Eye (tissue), 1 donor: ENCODE data around the gene CBLB.

Source experiments
- DNase-seq: peaks from one replicate; pipeline ENCODE4 v3.0.0-alpha.2; 2015

Gene CBLB

DNA sequence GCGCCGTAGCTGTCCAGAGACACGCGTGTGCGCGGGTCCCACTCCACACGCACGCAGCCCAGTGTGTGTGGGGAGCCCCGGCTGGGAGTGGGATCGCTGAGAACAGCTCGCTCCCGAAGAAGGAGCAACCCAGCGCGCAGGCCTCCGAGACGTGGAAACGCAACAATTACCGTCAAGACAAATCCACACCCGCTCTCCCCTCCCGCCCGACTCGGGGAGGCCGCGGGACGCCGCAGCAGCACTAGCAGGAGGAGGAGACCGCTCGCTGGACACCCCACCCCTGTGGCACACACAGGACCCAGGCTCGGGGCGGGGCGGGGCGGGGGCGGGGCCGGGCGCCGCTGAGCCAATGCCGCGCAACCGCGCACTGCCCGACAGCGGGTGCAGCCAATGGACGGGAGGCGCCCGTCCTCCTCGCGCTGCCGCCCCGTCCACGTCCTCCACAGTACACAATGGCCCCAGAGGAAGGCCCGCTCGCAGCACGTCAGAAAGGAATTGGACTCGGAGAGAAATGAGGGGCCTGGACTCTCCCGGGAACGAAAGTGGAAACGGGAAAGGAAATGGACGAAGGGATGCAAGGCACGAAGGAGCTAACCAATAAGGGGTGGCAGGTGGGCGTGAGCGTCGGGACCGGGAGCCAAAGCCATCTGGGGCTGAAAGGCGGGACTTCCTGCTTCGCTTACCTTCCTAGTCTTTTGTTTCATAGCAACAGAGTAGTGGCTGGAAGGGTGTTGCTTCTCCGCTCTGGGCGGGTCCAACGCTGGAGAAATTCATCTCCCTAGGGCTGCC is at the start of gene CBLB:
Gene CBLB (minus strand): TSS at position 271 of the 789 bp plus-strand sequence. CDS start 1,435 bp downstream, outside the sequence.
- peak; percentile 98 for DNase-seq

DNA sequence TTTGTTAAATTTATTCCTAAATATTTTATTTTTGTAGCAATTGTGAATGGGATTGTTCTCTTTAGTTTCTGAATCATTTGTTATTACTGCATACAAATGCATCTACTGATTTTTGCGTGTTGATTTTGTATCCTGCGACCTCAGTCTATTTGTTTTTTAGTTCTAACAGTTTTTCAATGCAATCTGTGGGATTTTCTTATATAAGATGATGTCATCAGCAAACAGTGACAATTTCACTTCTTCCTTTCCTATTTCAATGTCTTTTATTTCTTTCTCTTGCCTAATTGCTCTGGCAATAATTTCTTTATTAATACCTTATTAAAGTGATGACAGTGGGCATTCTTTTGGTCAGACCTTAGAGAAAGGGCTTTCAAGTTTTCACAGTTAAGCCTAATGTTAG is 48.0 kb upstream of the CBLB start:
- no peak for DNase-seq

DNA sequence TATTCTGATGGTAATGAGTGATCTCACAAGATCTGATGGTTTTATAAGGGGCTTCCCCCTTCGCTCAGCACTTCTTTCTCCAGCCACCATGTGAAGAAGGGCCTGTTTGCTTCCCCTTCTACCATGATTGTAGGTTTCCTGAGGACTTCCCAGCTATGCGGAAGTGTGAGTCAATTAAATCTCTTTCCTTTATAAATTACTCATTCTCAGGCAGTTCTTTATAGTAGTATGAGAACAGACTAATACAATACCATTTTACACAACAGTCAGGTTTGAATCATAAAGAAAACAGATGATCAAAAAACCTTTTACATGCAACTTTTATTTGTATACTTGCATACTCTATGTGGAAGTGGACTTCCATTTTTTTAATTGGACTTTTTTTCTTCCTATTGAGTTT is 46.7 kb upstream of the CBLB start:
- DNase-seq = no peak

DNA sequence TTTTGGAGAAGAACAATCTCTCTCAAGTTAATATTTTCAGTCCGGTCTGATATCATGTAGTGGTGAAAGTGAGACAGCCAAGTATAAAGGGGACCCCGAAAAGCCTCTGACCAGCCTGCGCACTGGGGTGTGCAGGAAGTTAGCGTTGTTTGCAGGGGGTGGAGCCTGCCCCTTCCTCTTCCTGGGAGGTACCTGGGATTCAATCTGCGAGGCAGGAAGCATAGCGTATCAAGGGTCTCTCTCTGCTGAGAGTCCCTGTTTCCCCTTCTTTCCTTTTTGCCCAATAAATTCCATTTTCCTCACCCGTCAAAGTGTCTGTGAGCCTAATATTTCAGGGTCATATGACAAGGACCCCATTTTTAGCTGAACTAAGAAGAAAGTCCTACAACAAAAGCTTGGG is 44.8 kb upstream of the CBLB start:
- no peak for DNase-seq

DNA sequence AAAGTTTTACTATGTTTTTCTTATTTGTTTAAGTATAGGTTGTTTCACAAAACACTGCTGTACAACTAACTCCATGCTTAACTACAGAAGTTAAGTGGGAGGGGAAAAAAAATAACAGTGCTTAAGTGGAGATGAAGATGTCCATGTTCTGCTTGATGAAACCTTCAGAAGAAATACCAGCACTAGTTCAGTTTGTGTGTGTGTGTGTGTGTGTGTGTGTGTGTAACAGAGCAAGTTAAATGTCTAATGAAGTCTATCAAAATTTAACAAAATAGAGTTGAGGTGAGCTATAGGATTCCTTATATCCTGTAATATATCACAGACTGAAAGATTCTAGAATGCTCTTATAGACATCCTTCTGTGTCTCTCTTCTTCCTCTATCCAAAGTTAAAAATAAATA is 44.1 kb upstream of the CBLB start:
- DNase-seq = no peak

DNA sequence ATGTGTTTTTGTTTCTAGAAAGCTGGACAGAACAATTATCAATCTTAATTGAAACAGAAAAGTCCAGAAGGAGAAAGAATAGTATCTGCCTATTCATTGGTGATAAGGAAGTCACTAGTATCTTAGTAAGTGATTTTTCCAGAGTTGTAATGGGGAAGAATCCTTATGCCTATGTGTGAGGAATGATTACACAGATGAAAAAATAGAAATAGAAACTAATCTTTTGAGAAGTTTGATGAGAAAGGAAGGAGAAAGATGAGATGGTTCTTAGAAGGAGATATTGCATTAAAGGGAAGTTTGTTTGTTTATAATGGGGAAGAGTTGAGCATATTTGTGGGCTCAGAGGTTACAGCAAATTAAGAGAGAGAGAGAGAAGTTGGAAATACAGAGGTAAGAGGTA is 42.7 kb upstream of the CBLB start:
- no peak for DNase-seq

DNA sequence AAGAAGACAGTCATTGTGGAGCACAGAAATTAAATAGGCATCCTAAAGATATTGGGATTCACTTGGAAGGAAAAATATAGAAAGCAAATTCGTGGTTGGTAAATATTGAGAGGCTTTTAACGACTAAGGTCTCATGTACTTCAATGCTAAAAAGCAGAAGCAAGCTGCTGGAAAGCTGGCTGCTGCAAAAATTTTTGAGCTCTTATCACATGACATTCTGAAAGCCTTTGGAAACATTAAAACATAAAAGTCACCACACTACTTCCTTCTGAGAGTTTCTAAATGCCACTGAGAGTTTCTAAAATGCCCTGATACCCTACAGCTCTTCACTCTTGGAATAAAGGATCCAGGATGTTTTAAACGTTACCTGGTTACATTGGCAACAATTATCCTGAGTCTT is 39.0 kb upstream of the CBLB start:
- DNase-seq = no peak

DNA sequence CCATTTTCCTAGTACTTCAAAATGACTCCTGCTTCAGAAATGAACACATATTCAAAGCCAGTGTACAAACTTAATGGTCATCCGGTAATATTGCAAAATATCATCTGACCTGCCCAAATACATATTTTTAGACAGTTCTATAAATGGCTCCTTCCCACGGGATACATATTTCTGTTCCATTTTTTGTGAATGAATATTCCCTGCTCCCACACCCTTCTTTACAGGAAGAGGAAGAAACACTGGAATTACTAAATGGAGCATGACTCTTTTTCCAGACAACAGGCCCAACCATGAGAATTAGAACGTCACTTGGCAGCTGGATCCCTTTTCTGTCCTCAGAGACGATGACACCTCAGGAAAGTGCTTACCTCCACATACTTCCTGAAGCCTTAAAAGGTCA is 38.0 kb upstream of the CBLB start:
- DNase-seq = peak; percentile 7

DNA sequence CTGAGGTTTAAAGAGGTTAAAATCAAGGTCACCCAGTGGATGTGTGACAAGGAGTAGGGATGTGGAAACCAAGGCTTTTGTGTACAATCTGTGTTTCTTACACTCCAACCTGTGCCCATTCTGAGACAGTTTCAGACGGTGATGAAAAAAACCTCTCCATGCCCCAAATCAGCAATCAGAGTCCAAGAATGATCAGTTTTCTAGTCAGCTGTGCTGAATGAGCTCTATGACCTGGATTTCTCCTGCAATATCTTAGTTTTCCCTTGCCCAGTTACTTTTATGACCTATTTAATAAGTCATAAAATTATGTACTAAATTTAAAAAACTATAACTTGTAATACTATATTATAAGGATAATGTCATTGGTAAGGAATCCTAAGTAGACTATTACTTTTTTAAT is 37.5 kb upstream of the CBLB start:
- no peak for DNase-seq

DNA sequence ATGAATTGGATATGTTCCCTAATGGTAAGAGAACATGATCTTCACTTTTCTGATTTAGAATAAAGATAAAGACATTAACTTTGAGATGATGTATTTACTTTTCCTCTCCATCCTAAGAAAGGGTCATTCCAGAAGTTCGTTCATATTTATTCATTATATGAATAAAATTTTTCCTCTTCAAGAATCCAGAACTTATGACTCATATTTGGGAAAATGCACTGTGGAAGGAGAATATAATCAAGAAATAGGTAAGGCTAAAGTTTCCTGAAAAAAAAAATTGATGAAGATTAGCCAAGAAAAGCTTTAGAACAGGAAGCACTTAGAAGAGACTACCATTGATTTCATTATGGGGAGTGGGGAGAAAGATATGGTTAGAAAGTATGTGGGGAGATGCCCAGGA is 36.5 kb upstream of the CBLB start:
- no peak for DNase-seq

DNA sequence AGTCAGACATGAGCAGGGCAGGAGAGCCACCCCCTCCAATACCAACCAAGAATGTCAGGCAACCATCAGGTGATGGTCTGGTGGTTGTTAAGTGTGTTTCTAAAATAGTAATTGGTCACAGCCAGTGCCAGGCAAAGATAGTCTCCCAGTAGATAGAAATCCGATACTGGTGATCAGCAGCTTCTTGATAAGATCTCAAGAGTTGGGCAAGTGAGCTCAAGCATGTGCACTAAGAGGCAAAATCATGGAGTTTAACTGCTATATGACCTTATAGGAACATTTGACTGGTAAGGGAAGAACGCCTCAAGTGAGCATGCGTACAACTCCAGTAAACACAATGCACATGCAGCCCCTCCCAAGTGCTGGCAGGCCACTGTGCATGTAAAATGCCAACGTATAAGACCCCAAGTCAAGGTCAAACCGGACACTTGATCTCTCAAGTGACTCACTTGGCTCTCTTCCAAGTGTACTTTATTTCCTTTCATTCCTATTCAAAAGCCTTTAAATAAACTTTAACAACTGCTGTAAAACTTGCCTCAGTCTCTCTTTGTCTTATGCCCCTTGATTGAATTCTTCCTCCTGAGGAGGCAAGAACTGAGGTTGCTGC is 36.0 kb upstream of the CBLB start:
- no peak for DNase-seq

DNA sequence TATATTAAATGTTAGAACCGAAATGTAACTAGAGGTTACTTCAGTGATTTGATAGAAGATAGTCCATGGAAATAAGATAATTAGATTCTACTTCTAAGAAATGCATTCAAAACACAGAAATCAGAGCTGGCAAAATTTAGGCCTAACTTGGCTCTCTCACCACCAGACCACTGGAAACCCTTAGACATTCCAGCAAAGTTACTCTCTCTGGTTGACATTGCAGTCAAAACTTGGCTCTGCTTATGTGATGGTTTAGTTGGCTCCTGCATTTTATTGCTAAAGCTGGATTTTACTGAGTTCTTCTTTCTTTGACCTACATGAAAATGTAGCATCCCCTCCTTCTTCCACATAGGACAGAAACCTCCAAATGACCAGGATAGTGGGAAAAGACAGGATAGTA is 35.4 kb upstream of the CBLB start:
- DNase-seq = no peak

DNA sequence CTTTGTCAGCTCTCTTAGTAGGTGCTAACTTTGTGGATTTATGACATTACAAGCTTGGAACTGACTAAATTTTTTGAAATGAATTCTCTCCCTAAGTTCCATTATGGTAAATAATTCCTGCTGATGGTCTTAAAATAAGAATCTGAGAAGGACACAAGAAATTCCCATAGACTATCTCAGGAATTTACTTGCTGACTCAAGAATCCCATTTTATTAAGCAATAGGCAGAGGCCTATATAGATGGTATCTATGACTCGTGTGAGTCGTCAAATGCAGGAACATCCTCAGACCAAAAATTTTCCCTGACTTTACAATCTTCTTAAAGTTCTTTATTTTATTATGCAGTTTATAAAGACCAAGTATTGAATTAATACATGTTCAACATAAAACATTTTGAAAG is 30.7 kb upstream of the CBLB start:
- DNase-seq = no peak

DNA sequence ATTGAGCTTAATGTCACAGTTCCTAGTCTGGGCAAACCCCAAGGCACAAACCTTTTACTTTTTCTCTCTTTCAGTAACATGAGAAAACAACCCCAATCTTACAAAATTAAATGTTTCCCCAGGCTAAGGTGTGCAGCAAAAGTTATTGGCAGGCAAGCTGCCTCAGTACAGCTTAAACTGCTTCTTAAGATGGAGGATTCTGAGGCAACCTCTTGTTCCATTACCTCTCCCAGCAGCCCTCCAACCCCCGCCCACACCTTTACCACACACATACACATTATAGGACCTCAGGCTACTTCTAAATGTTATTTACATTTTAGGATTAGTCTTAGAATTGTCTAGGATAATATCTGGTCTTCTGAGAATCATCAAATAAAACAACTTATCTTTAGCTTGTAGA is 22.3 kb upstream of the CBLB start:
- no peak for DNase-seq

DNA sequence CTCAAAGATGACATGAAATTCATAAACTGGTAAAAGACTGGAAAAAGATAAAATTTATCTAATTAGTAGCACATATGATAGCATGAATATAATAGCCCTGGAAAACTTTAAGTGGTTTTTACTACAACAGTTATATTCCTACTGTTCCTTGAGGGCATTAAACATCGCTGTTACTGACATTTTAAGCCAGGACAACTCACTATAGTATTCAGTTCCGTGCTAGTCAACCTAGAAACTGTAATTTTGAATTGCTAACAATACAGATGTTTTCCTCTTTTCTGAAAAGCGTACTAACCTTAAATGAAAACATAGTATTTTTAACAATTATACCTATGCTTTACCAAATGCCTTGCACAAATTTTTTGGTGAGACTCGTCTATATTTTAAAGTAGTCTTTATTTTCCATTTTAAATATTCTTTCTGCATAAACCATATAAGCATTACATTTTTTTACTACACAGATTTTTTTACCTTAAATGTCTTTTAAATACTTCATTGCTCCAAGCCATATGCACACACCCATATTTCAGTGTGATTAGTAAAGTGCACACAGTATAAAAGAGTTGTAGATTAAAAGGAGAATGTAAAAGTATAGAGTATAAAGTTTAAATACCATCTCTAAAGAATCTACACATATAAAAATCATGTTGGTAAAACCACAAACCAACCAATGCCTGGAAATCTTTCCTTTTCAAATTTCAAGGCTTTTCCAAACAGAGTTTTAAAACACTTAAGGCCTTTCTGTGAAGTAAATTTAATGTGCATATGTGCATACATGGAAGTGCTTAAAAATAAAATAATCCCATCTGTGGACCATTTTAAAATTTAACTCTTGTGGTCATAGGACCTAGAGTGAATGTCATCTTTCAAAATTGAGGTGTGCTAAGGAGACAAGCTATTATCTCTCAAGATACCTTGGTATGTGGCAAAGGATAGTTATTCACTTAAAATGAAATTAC is 20.1 kb upstream of the CBLB start:
- DNase-seq = no peak

DNA sequence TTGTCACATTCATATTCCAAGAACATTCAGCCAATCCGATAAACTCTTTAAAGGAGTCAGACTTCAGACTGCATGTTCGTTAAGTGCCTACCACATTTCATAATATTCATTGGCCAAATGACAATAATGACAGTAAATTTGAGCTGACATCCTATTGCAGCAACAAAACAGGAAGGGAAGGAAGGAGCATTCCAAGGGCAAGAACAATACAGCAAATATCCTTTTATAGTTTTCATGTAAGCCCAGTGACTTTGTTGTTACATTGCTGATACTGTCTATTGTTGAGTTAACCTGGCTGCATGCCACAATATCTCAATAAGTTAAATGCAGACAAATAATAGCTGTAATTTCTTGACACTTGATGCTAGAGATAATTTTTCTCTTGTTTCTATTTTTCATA is 16.4 kb upstream of the CBLB start:
- DNase-seq = no peak

DNA sequence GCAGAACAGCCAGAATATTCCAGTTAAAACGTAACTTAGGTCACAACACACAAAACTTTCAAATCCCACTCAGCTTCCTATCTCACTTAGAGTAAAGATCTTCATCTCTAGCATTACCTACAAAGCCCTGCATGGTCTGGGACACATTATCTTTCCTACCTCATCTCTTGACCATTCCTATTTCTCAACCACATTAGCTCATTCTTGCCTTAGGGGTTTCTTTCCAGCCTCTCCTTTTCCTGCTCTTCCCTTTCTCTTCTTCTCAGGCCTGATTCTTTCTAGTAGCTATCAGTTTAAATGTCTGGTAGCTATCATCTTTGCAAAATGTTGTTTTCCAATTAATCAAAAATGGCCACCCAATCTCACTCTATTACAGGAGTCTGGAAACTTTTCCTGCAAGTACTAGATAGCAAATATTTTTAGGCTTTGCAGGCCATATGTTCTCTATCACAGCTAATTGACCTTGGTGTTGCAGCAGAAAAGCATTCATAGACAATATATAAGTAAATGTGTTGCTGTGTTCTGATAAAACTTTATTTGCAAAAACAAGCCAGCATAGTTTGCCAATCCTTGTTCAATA is 15.1 kb upstream of the CBLB start:
- DNase-seq = no peak

DNA sequence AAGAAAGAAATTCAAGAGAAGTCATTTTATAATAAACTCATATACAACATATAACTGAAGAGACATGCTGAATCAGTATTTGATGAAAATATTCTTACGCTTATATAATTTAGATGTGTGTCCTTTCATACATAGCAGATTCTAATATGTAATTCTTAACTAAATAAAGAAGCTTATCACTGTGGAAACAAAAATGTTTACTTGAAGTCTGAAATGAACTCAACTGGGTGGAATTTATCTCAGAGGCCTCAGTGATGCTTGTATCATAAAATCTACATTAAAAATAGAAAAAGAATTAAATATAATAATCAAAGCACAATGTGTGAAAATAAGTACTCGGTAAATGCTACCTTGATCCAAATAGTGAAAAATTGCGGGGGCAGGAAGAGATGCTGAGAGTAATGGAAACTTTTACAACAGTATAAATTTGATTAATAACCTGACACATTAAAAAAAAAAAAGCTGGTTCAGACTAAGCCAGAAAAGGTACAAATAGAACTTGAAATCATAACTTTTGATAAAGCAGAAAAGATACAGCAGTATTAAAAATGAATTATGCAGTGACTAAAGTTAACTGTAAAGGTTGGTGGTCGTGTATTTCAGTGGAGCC is 12.0 kb upstream of the CBLB start:
- no peak for DNase-seq

DNA sequence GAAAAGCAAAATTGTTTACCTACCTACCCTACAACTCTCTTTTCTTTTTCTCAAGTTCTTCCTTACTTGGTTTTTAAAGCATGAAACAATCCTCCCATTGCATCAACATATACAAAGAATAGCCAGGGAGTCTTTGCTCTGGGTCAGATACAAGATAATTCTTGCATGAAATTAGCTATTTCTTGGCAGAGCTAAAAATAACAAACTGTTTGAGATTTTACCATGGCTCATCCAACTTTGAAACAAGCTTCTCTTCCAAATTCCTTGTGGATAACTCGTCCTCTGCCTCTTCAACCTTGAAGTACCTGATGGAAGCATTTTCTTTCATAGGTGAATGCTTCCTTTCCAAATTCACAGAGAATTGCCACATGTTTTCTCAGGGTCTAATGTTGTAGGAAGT is 9.2 kb upstream of the CBLB start:
- DNase-seq = no peak

DNA sequence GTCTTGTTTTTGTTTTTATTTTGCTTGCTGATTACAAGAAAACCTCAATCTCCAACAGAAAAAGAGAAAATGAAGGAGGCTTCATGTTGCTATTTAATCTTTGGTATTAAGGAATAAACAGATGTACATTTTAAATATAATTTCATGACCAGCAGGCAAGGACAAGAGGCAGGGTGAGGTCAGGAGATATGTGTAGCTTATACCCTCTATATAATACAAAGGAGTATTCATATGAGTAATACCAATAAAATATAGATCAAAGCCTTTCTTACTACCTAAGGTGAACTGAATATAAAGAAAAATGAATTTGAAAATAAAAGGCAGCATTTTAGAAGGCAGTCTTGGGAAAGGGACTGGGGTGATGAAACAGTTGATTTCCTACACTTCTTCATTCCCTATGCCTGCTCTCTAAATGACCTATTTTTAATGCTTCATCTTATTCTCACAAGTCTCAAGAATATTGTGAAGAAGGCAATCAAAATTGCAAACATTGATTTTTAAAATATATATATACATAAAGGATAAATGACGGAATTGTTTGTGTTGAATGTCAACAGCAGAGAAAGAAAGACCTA is 8.6 kb upstream of the CBLB start:
- DNase-seq = no peak

DNA sequence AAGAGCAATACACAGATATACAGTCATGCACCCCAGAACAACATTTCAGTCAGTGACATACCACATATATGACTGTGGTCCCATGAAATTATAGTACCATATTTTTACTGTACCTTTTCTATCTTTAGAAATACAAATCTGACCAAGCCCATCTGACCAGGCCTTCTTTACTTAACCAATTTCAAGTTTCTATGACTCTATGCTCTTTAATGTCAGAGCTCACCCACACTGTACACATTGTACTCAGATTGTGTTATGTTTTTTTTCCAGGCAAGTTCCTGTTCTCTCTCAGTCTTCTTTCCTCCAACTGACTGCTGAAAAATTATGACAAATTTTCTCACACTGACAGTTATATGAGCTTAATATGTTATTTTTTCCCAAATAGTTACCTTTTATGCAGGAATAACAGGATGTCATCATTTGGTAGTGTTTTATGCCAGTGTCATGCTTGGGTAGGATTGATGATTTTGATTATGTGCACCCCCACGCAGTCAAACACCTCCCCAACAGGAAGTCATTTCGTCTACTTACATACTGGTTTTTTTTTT is 8.0 kb upstream of the CBLB start:
- DNase-seq = no peak
